ENCODE results near the gene ITSN2. TPM values are rescaled to one million over a fixed set of nuclear protein-coding genes. Genes with fewer than 3 reads are reported as not detected.

ITSN2 gene
- total RNA-seq, 2 donors from 2014 or later: 32.9 to 61.0 TPM

DNA sequence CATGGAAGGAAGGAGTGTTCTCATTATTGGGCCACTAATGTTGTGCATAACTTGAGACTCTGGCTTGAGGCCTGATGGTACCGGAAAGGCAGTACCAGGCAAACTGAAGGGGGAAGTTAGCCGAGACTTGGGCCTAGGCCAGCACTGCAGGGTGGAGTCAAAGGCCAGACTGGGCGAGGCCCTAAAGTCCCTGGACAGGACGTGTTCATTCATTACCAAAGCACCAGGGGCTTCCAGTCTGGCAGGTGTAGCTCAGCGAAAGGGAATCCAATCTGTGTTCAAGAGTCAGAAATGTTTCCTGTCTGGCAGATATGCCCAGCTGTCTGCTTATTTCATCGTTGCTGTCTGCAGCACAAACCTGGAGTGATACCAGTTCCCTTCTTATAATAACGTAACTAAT is 4.7 kb upstream of the ITSN2 start:
- ATAC-seq: peak; percentile 60
- peaks cover 32% of the 10 kb centered on the region for H3K4me1 ChIP-seq
- peak; percentile 80 to 88 (median 84) for DNase-seq
- H3K9me3 ChIP-seq: no peaks in the 10 kb centered on the region
- H3K36me3 ChIP-seq (replicated peaks in 1 of 2; ENCODE audit: insufficient read depth in 1 of 2, low read depth in 2 of 2): no peaks in the 10 kb centered on the region
- 1 to 10% methylated on average over 5 to 7 of the region's 7 CpGs for WGBS, 2 donors
- no peak overlapping the region for H3K4me3 ChIP-seq
- H3K27me3 ChIP-seq: no peaks in the 10 kb centered on the region
- intact Hi-C loops (cut with DNase I): no loop called here
- TF ChIP-seq POLR2A (IDR thresholded peaks at IDR 0.05) (no peak), CTCF (IDR thresholded peaks at IDR 0.05) (no peak)
- H3K27ac ChIP-seq: peak overlapping the region; percentile 50 to 83 (median 71)

GRCh38 chr2:24363301-24363700 is 3.0 kb upstream of the ITSN2 start:
- TF ChIP-seq CTCF (IDR thresholded peaks at IDR 0.05) (no peak), POLR2A (IDR thresholded peaks at IDR 0.05) (no peak)
- no peaks in the 10 kb centered on the region for H3K27me3 ChIP-seq
- H3K9me3 ChIP-seq: no peaks in the 10 kb centered on the region
- DNase-seq (no peak), ATAC-seq (no peak)
- WGBS, 2 donors: 89 to 90% methylated on average over 2 of the region's 2 CpGs
- no peak overlapping the region for H3K4me3 ChIP-seq
- intact Hi-C loops (cut with DNase I): no loop called here
- no peak overlapping the region for H3K27ac ChIP-seq
- H3K36me3 ChIP-seq (replicated peaks in 1 of 2; ENCODE audit: insufficient read depth in 1 of 2, low read depth in 2 of 2): no peaks in the 10 kb centered on the region
- peaks cover 33% of the 10 kb centered on the region for H3K4me1 ChIP-seq

- DNase-seq (no peak), ATAC-seq (no peak)
- Histone ChIP-seq H3K4me1 (peaks cover 38% of the 10 kb centered on the region), H3K4me3 (no peak overlapping the region), H3K27me3 (no peaks in the 10 kb centered on the region), H3K27ac (peak overlapping the region in 2 of 4 donors; percentile 8 to 28), H3K9me3 (no peaks in the 10 kb centered on the region), H3K36me3 (replicated peaks in 1 of 2; ENCODE audit: insufficient read depth in 1 of 2, low read depth in 2 of 2) (no peaks in the 10 kb centered on the region)
- intact Hi-C loops (cut with DNase I): no loop called here
- 33 to 50% methylated on average over 4 of the region's 4 CpGs for WGBS, 2 donors
- TF ChIP-seq CTCF (IDR thresholded peaks at IDR 0.05) (no peak), POLR2A (IDR thresholded peaks at IDR 0.05) (no peak)
Measured at GRCh38 chr2:24362253-24362652, 1.9 kb upstream of the ITSN2 start.

DNA sequence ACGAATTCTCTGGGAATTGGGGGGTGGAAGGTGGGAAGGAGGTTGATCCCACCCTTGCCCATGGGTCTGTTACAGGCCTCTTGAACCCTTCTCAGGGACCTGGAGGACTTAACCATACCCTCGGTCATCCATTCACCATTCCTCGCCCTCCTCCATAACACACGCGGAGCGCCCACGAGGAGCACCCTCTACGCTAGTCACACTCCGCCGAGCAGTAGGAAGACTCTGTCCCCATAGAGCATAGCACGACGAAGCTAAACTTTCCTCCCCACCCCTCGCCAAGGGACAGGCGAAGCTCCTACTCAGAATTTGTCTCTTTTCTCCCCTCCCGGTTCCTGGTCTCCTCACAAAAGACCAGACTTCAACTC is 611 bp upstream of the ITSN2 start:
- Histone ChIP-seq H3K4me1 (peaks cover 36% of the 10 kb centered on the region), H3K27me3 (no peaks in the 10 kb centered on the region), H3K36me3 (replicated peaks in 1 of 2; ENCODE audit: insufficient read depth in 1 of 2, low read depth in 2 of 2) (no peaks in the 10 kb centered on the region), H3K4me3 (peak overlapping the region; percentile 87 to 92), H3K27ac (peak overlapping the region; percentile 89 to 100 (median 99)), H3K9me3 (no peaks in the 10 kb centered on the region)
- intact Hi-C loops (cut with DNase I): no loop called here
- DNase-seq (no peak), ATAC-seq (no peak)
- no peak for TF ChIP-seq CTCF (IDR thresholded peaks at IDR 0.05)
- WGBS, 2 donors: 88 to 92% methylated on average over 15 of the region's 15 CpGs

All from body of pancreas (tissue), 4 donors.